NCI-H1105 treated with DMSO at 0.1 percent for 48 hours (cell line): ENCODE measurements around the gene ZNF385D.

Experiments used
- DNase-seq: peaks from one replicate; lab custom pipeline; 2025; lab: John Stamatoyannopoulos, UW

ZNF385D gene

GRCh38 chr3:21750831-21751391, at the start of gene ZNF385D:
Gene ZNF385D (minus strand): TSS chr3:21751210. CDS start chr3:21750916, 294 bp downstream.
- peak; percentile 29 for DNase-seq

GRCh38 chr3:21798356-21799088, 47.5 kb upstream of the ZNF385D start:
- DNase-seq: no peak

GRCh38 chr3:21795921-21796320, 44.9 kb upstream of the ZNF385D start:
- peak; percentile 12 for DNase-seq

DNA sequence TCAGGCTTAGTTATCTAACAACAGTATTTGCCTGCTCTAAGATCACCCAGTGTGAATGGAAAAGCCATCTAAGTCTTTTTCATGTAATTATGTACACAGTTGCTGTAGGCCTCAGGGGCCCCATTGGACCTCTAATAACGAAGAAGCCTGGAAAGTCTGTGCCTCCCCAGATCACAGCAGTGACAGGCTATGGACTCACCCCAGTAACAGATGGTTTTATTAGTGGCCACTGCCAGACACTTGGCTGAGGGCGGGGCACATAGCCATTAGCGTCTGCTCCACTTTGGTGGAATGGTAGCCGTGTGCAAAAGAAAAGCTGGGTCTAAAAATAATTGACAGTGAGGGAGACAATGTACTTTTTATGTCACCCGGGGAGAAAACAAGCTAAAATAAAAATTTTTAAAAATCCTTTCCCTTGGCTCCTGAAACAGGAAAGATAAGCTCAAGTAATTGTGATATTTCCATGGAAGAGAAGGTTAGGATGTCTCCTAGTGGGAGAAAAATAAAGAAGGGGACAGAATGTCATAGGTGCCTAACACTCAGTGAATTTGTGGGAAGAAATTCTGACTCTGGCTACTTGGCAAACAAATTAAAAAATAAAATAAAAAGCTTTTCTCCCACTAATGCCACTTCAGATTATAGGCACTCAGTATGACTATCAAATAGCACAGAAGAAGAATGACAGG, 44.3 kb upstream of the ZNF385D start:
- DNase-seq: peak; percentile 31

DNA sequence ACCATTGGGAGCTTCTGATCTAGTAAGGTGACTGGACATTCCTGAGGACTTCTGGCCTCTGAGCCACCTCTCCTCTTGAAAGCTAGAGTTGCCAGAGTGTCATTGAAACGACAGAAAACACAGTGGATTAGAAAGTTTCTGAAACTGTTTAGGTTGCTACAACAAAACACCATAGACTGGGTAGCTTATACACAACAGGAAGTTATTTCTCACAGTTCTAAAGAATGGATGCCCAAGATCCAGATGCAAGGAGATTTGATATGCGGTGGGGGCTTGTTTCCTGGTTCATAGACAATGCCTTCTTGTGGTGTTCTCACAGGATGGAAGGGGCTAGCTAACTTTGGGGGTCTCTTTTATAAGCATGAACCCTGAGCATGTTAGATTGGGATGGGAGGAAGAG, 43.3 kb upstream of the ZNF385D start:
- DNase-seq: no peak

DNA sequence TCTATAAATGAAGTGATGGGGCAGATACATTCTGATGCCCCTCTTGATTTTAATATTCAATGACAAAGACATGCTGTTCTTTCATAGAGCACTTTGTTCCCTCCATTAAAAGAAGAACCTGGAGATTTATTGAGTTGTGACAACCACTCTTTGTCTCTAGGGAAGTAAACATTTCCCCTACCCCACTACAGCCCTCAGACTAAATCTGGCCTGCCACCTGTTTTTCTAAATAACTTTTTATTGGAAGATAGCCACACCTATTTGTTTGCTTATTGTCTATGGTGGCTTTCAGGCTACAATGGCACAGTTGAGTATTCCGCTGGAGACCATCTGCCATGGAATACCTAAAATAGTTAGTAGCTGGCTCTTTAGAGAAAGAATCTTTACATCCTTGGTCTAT, 41.2 kb upstream of the ZNF385D start:
- peak; percentile 23 for DNase-seq

GRCh38 chr3:21791356-21791755, 40.3 kb upstream of the ZNF385D start:
- no peak for DNase-seq

DNA sequence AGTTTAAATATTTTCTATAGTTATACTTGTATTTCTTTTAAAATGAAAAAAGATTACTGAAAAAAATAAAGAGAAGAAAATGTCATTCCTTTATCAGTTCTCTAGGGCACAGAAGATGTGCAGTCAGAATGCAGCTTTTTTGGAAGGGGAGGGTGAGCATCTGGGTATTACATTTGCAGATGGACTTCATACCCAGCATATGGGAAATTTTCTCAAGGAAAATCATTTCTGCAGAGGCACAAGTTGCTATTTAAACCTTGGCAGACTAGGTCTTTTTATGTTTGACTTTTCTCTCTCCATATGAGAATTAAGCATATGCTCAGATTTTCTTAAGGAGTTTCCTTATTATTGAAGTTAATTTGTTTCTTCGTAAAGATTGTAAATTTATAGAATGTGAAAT, 39.5 kb upstream of the ZNF385D start:
- no peak for DNase-seq

- DNase-seq: no peak
Observed at GRCh38 chr3:21789730-21790129, 38.7 kb upstream of the ZNF385D start.

GRCh38 chr3:21786438-21786797, 35.4 kb upstream of the ZNF385D start:
- no peak for DNase-seq

GRCh38 chr3:21785765-21786437, 34.9 kb upstream of the ZNF385D start:
- no peak for DNase-seq

DNA sequence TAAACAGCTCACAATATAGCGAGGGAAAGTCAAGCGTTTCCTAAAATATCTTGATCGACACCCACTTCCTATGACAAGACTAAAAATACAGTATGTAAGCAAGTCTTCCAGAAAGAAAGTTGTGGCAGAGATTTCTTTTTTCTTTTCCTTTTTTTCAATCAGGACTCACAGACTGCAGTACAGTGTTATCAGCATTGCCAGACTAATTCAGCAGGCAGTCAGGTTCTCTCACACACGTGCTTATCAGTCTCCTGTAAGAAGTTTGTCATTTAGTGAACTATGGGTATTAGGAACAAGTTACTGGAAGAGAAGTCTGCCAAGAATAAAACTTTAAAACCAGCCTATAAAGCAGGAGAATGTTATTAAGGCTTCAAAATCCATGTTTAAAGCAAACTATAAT, 32.8 kb upstream of the ZNF385D start:
- no peak for DNase-seq

- no peak for DNase-seq
Observed at GRCh38 chr3:21781355-21781754, 30.3 kb upstream of the ZNF385D start.

GRCh38 chr3:21779909-21780308, 28.9 kb upstream of the ZNF385D start:
- no peak for DNase-seq

DNA sequence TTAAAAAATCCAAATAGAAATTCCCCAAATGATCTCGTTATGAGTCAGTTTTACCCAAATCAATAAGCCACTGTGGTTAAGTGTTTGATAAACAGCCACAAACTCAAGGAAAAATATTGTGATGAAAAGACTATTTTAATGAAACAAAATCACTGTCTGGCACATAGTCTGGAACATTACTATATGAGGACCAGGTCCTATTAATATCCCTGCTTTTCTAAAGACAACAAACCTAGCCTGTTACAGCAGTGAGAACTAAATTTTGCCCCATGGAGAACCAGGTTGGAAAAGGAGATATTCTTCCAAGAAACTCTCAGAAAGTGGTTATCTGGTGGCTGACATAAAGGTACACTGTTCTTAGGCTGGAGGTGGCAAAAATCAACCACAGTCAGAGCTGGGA, 27.7 kb upstream of the ZNF385D start:
- DNase-seq: no peak

DNA sequence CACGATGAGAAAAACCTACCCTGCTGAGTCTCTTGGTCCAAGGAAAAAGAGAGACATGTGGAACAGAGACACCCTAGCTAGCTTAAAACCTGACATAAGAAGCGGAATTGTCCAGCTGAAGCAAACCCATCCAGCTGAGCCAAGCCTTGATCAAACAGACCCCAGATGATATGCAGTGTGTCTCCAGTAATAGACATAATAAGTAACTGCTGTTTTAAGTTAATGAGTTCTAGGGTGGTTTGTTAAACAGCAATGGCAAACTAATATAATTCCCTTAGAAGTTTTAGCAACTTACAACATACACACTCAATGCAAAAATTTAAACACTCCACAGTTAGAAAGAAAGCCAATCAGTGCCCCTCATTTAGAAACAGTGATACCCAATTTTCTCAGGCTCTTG, 26.8 kb upstream of the ZNF385D start:
- DNase-seq: no peak

GRCh38 chr3:21766002-21766401, 15.0 kb upstream of the ZNF385D start:
- no peak for DNase-seq

DNA sequence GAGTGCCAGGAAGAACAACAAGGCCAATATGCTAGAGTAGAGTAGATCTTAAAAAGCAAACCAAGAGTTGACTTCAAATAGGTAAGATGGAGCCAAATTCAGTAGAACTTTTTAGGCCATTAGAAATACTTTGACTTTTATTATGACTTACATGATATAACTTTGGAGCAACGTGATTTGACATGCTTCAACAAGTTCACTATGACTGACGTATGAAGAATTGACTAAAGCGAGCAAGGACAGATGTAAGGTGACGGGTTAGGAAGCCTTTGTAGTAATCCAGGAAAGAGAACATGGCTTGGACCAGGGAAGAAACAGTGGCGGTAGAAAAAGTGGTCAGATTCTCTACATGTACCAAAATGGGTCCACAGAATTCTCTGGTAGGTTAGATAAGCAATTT, 4.9 kb upstream of the ZNF385D start:
- DNase-seq: no peak

- DNase-seq: no peak
Observed at GRCh38 chr3:21754839-21755238, 3.8 kb upstream of the ZNF385D start.

DNA sequence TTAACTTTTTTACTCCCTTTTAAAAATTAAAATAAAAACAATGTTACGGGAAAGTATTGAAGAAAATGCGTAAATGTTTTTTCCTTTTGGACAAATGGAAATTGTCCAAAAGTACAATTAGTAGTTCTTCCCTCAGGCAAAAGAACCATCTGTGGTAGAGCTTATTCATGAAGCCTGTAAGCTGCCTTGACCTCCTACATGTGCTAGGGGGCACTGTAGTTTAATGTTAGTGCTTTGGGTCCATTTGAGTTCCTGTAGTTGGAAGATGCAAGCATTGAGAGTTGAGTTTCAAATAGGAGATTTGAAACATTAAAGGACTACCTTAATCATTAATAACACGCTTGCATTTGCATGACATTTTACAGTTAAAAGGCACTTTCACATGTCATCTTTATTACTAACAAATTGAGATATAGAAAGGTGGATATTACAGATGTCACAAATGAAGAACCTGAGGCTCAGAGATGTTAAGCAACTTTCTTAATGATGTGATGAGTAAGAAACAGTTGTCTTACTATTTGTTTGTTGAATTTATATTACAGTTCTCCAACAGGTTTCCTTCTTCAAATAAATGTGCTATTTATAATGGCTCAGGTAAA, 1.8 kb upstream of the ZNF385D start:
- peak; percentile 43 for DNase-seq

DNA sequence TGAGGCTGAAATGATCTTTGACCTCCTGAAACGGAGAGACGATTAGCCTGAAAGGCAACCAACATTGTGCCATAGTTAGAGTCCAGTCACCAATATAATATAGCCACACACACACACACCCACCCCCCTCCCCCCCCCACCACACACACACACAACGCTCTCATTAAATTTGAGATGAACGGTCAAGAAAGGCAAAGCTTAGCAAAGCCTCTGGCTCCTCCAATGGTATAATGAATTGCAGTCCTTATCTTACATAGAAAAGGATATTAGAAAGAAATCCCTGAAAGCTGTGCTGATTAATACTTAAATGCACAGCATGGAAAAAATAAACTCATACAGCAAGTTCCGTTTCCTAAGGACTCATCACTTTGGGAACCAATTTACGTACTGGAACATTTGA, 876 bp upstream of the ZNF385D start:
- no peak for DNase-seq

GRCh38 chr3:21750080-21750696, 822 bp downstream of the ZNF385D start:
- no peak for DNase-seq
